ENCODE results near the gene DNAJC6. TPM values are rescaled to one million over a fixed set of nuclear protein-coding genes. Genes with fewer than 3 reads are reported as not detected.

DNAJC6 gene
- total RNA-seq, 1 experiment from 2014 or later: 15.6 TPM

DNA sequence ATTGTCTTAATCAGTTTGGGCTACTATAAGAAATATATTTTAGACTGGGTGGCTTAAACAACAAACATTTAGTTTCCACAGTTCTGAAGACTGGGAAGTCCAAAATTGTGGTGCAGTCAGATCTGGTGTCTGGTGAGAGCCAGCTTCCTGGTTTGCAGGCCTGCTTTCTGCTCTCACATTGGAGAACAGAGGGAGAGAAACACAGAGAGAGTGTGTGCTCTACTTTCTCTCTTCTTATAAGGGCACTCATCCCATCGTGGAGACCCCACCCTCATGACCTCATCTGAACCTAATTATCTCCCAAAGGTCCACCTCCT, 115.2 kb downstream of the DNAJC6 start:
- Histone ChIP-seq H2AFZ (no peak overlapping the region), H3K27ac (peak overlapping the region; percentile 90), H4K20me1 (ENCODE audit: insufficient read depth) (no peaks in the 10 kb centered on the region), H3K4me3 (peak overlapping the region; percentile 21; the same call in 1 of the 2 replicates), H3F3A (ENCODE audit: insufficient read depth, low read depth) (peaks cover 35% of the 10 kb centered on the region), H3K27me3 (ENCODE audit: insufficient read depth, low read depth) (no peaks in the 10 kb centered on the region), H3K4me2 (peak overlapping the region; percentile 85), H3K9me2 (ENCODE audit: insufficient read depth) (no peaks in the 10 kb centered on the region), H3K9me3 (ENCODE audit: insufficient read depth, low read depth) (no peaks in the 10 kb centered on the region), H3K4me1 (replicated peaks; ENCODE audit: insufficient read depth) (peaks cover 54% of the 10 kb centered on the region), H3K79me2 (ENCODE audit: low read depth) (peaks cover 55% of the 10 kb centered on the region), H3K36me3 (ENCODE audit: low read depth) (peaks cover 28% of the 10 kb centered on the region)
- DNase-seq: no peak
- TF ChIP-seq, protein P1, sequence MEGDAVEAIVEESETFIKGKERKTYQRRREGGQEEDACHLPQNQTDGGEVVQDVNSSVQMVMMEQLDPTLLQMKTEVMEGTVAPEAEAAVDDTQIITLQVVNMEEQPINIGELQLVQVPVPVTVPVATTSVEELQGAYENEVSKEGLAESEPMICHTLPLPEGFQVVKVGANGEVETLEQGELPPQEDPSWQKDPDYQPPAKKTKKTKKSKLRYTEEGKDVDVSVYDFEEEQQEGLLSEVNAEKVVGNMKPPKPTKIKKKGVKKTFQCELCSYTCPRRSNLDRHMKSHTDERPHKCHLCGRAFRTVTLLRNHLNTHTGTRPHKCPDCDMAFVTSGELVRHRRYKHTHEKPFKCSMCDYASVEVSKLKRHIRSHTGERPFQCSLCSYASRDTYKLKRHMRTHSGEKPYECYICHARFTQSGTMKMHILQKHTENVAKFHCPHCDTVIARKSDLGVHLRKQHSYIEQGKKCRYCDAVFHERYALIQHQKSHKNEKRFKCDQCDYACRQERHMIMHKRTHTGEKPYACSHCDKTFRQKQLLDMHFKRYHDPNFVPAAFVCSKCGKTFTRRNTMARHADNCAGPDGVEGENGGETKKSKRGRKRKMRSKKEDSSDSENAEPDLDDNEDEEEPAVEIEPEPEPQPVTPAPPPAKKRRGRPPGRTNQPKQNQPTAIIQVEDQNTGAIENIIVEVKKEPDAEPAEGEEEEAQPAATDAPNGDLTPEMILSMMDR (conservative IDR thresholded peaks at IDR 0.05): no peak
- no peak for TF ChIP-seq EZH2 (IDR thresholded peaks at IDR 0.05; ENCODE audit: low read depth)
- ChIA-PET CTCF (interaction anchor here (1.3 kb wide), 1 partner anchor 35 kb away, joined by 3 read pairs; no protein-coding TSS in a partner anchor), POLR2A (ENCODE audit: unreplicated experiment) (no interaction called here)
- intact Hi-C loops (cut with micrococcal nuclease; ENCODE audit: unreplicated experiment): loop anchor here (1.0 to 5.0 kb wide), 7 partner anchors 42 to 1082 kb away; partner anchors contain the start of gene DNAJC6
- BruUV-seq (replicated peaks): no TSS peak

DNA sequence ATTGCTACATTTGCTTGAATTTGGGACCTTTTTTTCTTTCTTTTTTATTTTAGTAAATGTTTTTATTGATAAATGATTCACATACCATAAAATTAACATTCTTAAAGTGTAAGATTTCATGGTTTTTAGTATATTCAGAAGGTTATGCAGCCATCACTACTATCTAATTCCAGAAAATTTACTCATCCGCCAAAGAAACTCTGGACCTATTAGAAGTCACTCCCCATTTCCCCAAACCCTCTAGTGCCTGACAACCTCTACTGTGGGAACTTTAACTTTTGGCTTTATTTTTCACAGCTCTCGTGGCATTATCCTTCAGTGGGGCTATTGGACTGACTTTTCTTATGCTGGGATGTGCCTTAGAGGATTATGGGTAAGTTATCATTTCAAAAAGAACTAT, 115.7 kb downstream of the DNAJC6 start:
- Histone ChIP-seq H3F3A (ENCODE audit: insufficient read depth, low read depth) (peaks cover 36% of the 10 kb centered on the region), H2AFZ (no peak overlapping the region), H4K20me1 (ENCODE audit: insufficient read depth) (no peaks in the 10 kb centered on the region), H3K9me3 (ENCODE audit: insufficient read depth, low read depth) (no peaks in the 10 kb centered on the region), H3K27ac (peak overlapping the region; percentile 90), H3K4me3 (no peak overlapping the region), H3K4me1 (replicated peaks; ENCODE audit: insufficient read depth) (peaks cover 58% of the 10 kb centered on the region), H3K4me2 (peak overlapping the region; percentile 85), H3K36me3 (ENCODE audit: low read depth) (peaks cover 28% of the 10 kb centered on the region), H3K9me2 (ENCODE audit: insufficient read depth) (no peaks in the 10 kb centered on the region), H3K79me2 (ENCODE audit: low read depth) (peaks cover 55% of the 10 kb centered on the region), H3K27me3 (ENCODE audit: insufficient read depth, low read depth) (no peaks in the 10 kb centered on the region)
- ChIA-PET CTCF (no interaction called here), POLR2A (ENCODE audit: unreplicated experiment) (interaction anchor here (0.5 kb wide), 1 partner anchor 1902 kb away, joined by 3 read pairs; the partner anchor contains the start of gene EFCAB7)
- TF ChIP-seq, protein P1 (conservative IDR thresholded peaks at IDR 0.05): no peak
- no peak for TF ChIP-seq EZH2 (IDR thresholded peaks at IDR 0.05; ENCODE audit: low read depth)
- intact Hi-C loops (cut with micrococcal nuclease; ENCODE audit: unreplicated experiment): loop anchor here (1.0 to 2.0 kb wide), 4 partner anchors 9 to 358 kb away; no protein-coding TSS in a partner anchor
- TSS peak; percentile 48 for BruUV-seq (replicated peaks)
- no peak for DNase-seq

GRCh38 chr1:65425697-65426096, 116.4 kb downstream of the DNAJC6 start:
- H2AFZ ChIP-seq: no peak overlapping the region
- peaks cover 43% of the 10 kb centered on the region for H3F3A ChIP-seq (ENCODE audit: insufficient read depth, low read depth)
- no TSS peak for BruUV-seq (replicated peaks)
- DNase-seq: peak; percentile 59 to 86
- ChIA-PET CTCF (interaction anchor here (0.5 kb wide), 1 partner anchor 190 kb away, joined by 5 read pairs; no protein-coding TSS in a partner anchor), POLR2A (ENCODE audit: unreplicated experiment) (interaction anchor here (0.5 to 0.6 kb wide), 2 partner anchors 919 to 1902 kb away, joined by 3 read pairs; partner anchors contain the start of gene EFCAB7)
- no peak overlapping the region for H3K4me3 ChIP-seq
- H3K36me3 ChIP-seq (ENCODE audit: low read depth): peaks cover 34% of the 10 kb centered on the region
- no peaks in the 10 kb centered on the region for H4K20me1 ChIP-seq (ENCODE audit: insufficient read depth)
- peak overlapping the region; percentile 90 for H3K27ac ChIP-seq
- peak overlapping the region; percentile 85; the same call in 1 of the 2 replicates for H3K4me2 ChIP-seq
- peaks cover 65% of the 10 kb centered on the region for H3K4me1 ChIP-seq (replicated peaks; ENCODE audit: insufficient read depth)
- intact Hi-C loops (cut with micrococcal nuclease; ENCODE audit: unreplicated experiment): loop anchor here (1.0 to 2.0 kb wide), 4 partner anchors 9 to 359 kb away; no protein-coding TSS in a partner anchor
- no peaks in the 10 kb centered on the region for H3K9me2 ChIP-seq (ENCODE audit: insufficient read depth)
- H3K9me3 ChIP-seq (ENCODE audit: insufficient read depth, low read depth): no peaks in the 10 kb centered on the region
- peaks cover 55% of the 10 kb centered on the region for H3K79me2 ChIP-seq (ENCODE audit: low read depth)
- TF ChIP-seq, protein P1 (conservative IDR thresholded peaks at IDR 0.05): no peak
- TF ChIP-seq EZH2 (IDR thresholded peaks at IDR 0.05; ENCODE audit: low read depth): no peak
- H3K27me3 ChIP-seq (ENCODE audit: insufficient read depth, low read depth): no peaks in the 10 kb centered on the region
